Left renal cortex interstitium (tissue), 4 donors: Measurements from ENCODE around the gene ARHGAP9. TPM values are rescaled to one million over a fixed set of nuclear protein-coding genes. Genes with fewer than 3 reads are reported as not detected.

Experiments
- DNase-seq, 4 donors: peaks; one replicate each; pipeline ENCODE4 v3.0.0-alpha.2; 2013; ENCODE audit warnings: low read depth in 4 of 4, low spot score in 2 of 4, missing footprints in 1 of 4
- polyA plus RNA-seq, 4 donors: library from polyadenylated mRNA; unstranded; fragments of 120-200 nt; gene quantifications; one replicate each; pipeline ENCODE4 v1.2.1, GENCODE V29; 2013; ENCODE audit not compliant: insufficient read length in 4 of 4

The ARHGAP9 gene
- polyA plus RNA-seq, 4 donors = 1.1 to 3.8 (median 3.1) TPM

GRCh38 chr12:57475271-57476161 is 4.2 kb downstream of the ARHGAP9 start:
- no peak for DNase-seq

- DNase-seq = no peak
These were observed 4.8 kb downstream of the ARHGAP9 start for GRCh38 chr12:57474862-57475261.

- DNase-seq = no peak
These were observed 5.2 kb downstream of the ARHGAP9 start for GRCh38 chr12:57474430-57474829.

- DNase-seq = no peak
These were observed 5.8 kb downstream of the ARHGAP9 start for GRCh38 chr12:57473886-57474285.

GRCh38 chr12:57473392-57473791 is 6.3 kb downstream of the ARHGAP9 start:
- DNase-seq = no peak

GRCh38 chr12:57472391-57472790 is 7.3 kb downstream of the ARHGAP9 start:
- no peak for DNase-seq

GRCh38 chr12:57471661-57472060 is 8.0 kb downstream of the ARHGAP9 start:
- DNase-seq = no peak

- DNase-seq = no peak
These were observed 8.6 kb downstream of the ARHGAP9 start for GRCh38 chr12:57470970-57471656.

- no peak for DNase-seq
These were observed 9.2 kb downstream of the ARHGAP9 start for GRCh38 chr12:57470286-57470969.

GRCh38 chr12:57469296-57470164 is 10.1 kb downstream of the ARHGAP9 start:
- DNase-seq = no peak

- DNase-seq = no peak
These were observed 11.8 kb downstream of the ARHGAP9 start for GRCh38 chr12:57467915-57468314.

- no peak for DNase-seq
These were observed 12.3 kb downstream of the ARHGAP9 start for GRCh38 chr12:57467212-57467874.

GRCh38 chr12:57465747-57466505 is 13.7 kb downstream of the ARHGAP9 start:
- no peak for DNase-seq

GRCh38 chr12:57465030-57465746 is 14.5 kb downstream of the ARHGAP9 start:
- DNase-seq = no peak

- DNase-seq = no peak
These were observed 15.1 kb downstream of the ARHGAP9 start for GRCh38 chr12:57464569-57464968.

- DNase-seq = no peak
These were observed 16.8 kb downstream of the ARHGAP9 start for GRCh38 chr12:57462912-57463253.

GRCh38 chr12:57462251-57462911 is 17.3 kb downstream of the ARHGAP9 start:
- peak; percentile 74 to 95 (median 84) for DNase-seq

GRCh38 chr12:57461917-57462250 is 17.8 kb downstream of the ARHGAP9 start:
- DNase-seq = no peak
